Measurements from ENCODE around the gene SNTA1. TPM values are rescaled to one million over a fixed set of nuclear protein-coding genes. Genes with fewer than 3 reads are reported as not detected.
"Not testable (repeated sequence)": the region's sequence is repeated elsewhere in the genome, so short reads cannot be mapped to it uniquely, and the experiment has no call there.

The SNTA1 gene
- total RNA-seq, 1 experiment from 2014 or later, result 15.4 TPM

GRCh38 chr20:33488201-33488600 is 44.6 kb upstream of the SNTA1 start:
- Histone ChIP-seq H3K9me3 (no peaks in the 10 kb centered on the region), H3K36me3 (ENCODE audit: control insufficient read depth, insufficient read depth, low read length) (no peaks in the 10 kb centered on the region), H3K4me1 (peaks cover 14% of the 10 kb centered on the region), H3K4me3 (ENCODE audit: low read depth, low read length) (no peak overlapping the region), H3K27me3 (replicated peaks; ENCODE audit: control insufficient read depth, insufficient read depth, low read length) (no peaks in the 10 kb centered on the region)
- CTCF ChIA-PET, result no interaction called here
- peak overlapping the region; percentile 38 for H3K27ac Mint-ChIP-seq (ENCODE audit: unreplicated experiment)
- BruUV-seq (replicated peaks), result no TSS peak
- H3K27me3 Mint-ChIP-seq (ENCODE audit: insufficient read depth, unreplicated experiment), result no peaks in the 10 kb centered on the region
- H3K9me3 Mint-ChIP-seq (ENCODE audit: unreplicated experiment), result no peaks in the 10 kb centered on the region
- POLR2A ChIA-PET, result no interaction called here
- peaks cover 8% of the 10 kb centered on the region for H3K4me1 Mint-ChIP-seq (ENCODE audit: low read depth, unreplicated experiment)
- DNase-seq, result no peak
- H3K36me3 Mint-ChIP-seq (ENCODE audit: insufficient read depth, unreplicated experiment), result peaks cover 18% of the 10 kb centered on the region
- no peak for TF ChIP-seq CTCF (IDR thresholded peaks at IDR 0.05; ENCODE audit: insufficient read depth in 1 of 2, low read depth in 1 of 2, low read length in 1 of 2, severe bottlenecking in 1 of 2, unreplicated experiment in 1 of 2)
- no peak overlapping the region for H3K4me3 Mint-ChIP-seq (ENCODE audit: unreplicated experiment)
- intact Hi-C loops (cut with micrococcal nuclease; ENCODE audit: unreplicated experiment), result loop anchor here (2.0 kb wide), 1 partner anchor 17 kb away; no protein-coding TSS in a partner anchor

- H3K27me3 ChIP-seq (replicated peaks; ENCODE audit: control insufficient read depth, insufficient read depth, low read length); intact Hi-C loops (cut with micrococcal nuclease; ENCODE audit: unreplicated experiment); H3K27me3 Mint-ChIP-seq (ENCODE audit: insufficient read depth, unreplicated experiment); H3K9me3 ChIP-seq; H3K4me3 ChIP-seq (ENCODE audit: low read depth, low read length); H3K4me1 ChIP-seq; POLR2A ChIA-PET; H3K36me3 ChIP-seq (ENCODE audit: control insufficient read depth, insufficient read depth, low read length); H3K36me3 Mint-ChIP-seq (ENCODE audit: insufficient read depth, unreplicated experiment); H3K27ac Mint-ChIP-seq (ENCODE audit: unreplicated experiment); H3K4me3 Mint-ChIP-seq (ENCODE audit: unreplicated experiment); BruUV-seq (replicated peaks); H3K4me1 Mint-ChIP-seq (ENCODE audit: low read depth, unreplicated experiment); H3K9me3 Mint-ChIP-seq (ENCODE audit: unreplicated experiment); CTCF ChIA-PET; DNase-seq: not testable (repeated sequence)
These were observed 39.6 kb upstream of the SNTA1 start for GRCh38 chr20:33483186-33483585.

GRCh38 chr20:33482581-33482980 is 39.0 kb upstream of the SNTA1 start:
- intact Hi-C loops (cut with micrococcal nuclease; ENCODE audit: unreplicated experiment), result no loop called here
- DNase-seq, result no peak
- BruUV-seq (replicated peaks), result no TSS peak
- Mint-ChIP-seq H3K36me3 (ENCODE audit: insufficient read depth, unreplicated experiment) (no peaks in the 10 kb centered on the region), H3K9me3 (ENCODE audit: unreplicated experiment) (no peaks in the 10 kb centered on the region), H3K4me1 (ENCODE audit: low read depth, unreplicated experiment) (peaks cover 7% of the 10 kb centered on the region), H3K27me3 (ENCODE audit: insufficient read depth, unreplicated experiment) (no peaks in the 10 kb centered on the region), H3K4me3 (ENCODE audit: unreplicated experiment) (no peak overlapping the region), H3K27ac (ENCODE audit: unreplicated experiment) (no peak overlapping the region)
- H3K36me3 ChIP-seq (ENCODE audit: control insufficient read depth, insufficient read depth, low read length), result no peaks in the 10 kb centered on the region
- no peaks in the 10 kb centered on the region for H3K4me1 ChIP-seq
- ChIA-PET POLR2A (interaction anchor here (0.6 kb wide), 2 partner anchors 22 to 733 kb away, joined by 3 to 8 read pairs; no protein-coding TSS in a partner anchor), CTCF (no interaction called here)
- H3K9me3 ChIP-seq, result no peaks in the 10 kb centered on the region
- no peak overlapping the region for H3K4me3 ChIP-seq (ENCODE audit: low read depth, low read length)
- no peaks in the 10 kb centered on the region for H3K27me3 ChIP-seq (replicated peaks; ENCODE audit: control insufficient read depth, insufficient read depth, low read length)
- no peak for TF ChIP-seq CTCF (IDR thresholded peaks at IDR 0.05; ENCODE audit: insufficient read depth in 1 of 2, low read depth in 1 of 2, low read length in 1 of 2, severe bottlenecking in 1 of 2, unreplicated experiment in 1 of 2)

- Mint-ChIP-seq H3K9me3 (ENCODE audit: unreplicated experiment) (no peaks in the 10 kb centered on the region), H3K27ac (ENCODE audit: unreplicated experiment) (no peak overlapping the region), H3K36me3 (ENCODE audit: insufficient read depth, unreplicated experiment) (no peaks in the 10 kb centered on the region), H3K27me3 (ENCODE audit: insufficient read depth, unreplicated experiment) (no peaks in the 10 kb centered on the region), H3K4me1 (ENCODE audit: low read depth, unreplicated experiment) (peaks cover 12% of the 10 kb centered on the region), H3K4me3 (ENCODE audit: unreplicated experiment) (no peak overlapping the region)
- Histone ChIP-seq H3K9me3 (no peaks in the 10 kb centered on the region), H3K36me3 (ENCODE audit: control insufficient read depth, insufficient read depth, low read length) (no peaks in the 10 kb centered on the region), H3K27me3 (replicated peaks; ENCODE audit: control insufficient read depth, insufficient read depth, low read length) (no peaks in the 10 kb centered on the region), H3K4me1 (peaks cover 3% of the 10 kb centered on the region; the same call in 1 of the 2 replicates), H3K4me3 (ENCODE audit: low read depth, low read length) (no peak overlapping the region)
- no peak for TF ChIP-seq CTCF (IDR thresholded peaks at IDR 0.05; ENCODE audit: insufficient read depth in 1 of 2, low read depth in 1 of 2, low read length in 1 of 2, severe bottlenecking in 1 of 2, unreplicated experiment in 1 of 2)
- POLR2A ChIA-PET, result interaction anchor here (0.7 kb wide), 1 partner anchor 453 kb away, joined by 8 read pairs; no protein-coding TSS in a partner anchor
- no TSS peak for BruUV-seq (replicated peaks)
- no peak for DNase-seq
- intact Hi-C loops (cut with micrococcal nuclease; ENCODE audit: unreplicated experiment), result no loop called here
- CTCF ChIA-PET, result no interaction called here
These were observed 37.9 kb upstream of the SNTA1 start for GRCh38 chr20:33481431-33481941.
